GM21786 (cell line): ENCODE measurements around the gene DCLK1.

Experiments
- ATAC-seq: cut with Tn5 transposase; IDR thresholded peaks from one replicate; pipeline ENCODE4 v1.9.1; 2021; ENCODE audit not compliant: unreplicated experiment

DCLK1 gene

GRCh38 chr13:35909837-35910540 is 221.2 kb downstream of the DCLK1 start:
- no peak for ATAC-seq

- no peak for ATAC-seq
Measured at GRCh38 chr13:35909091-35909490, 222.1 kb downstream of the DCLK1 start.

- ATAC-seq: no peak
Measured at GRCh38 chr13:35908226-35908625, 223.0 kb downstream of the DCLK1 start.

- no peak for ATAC-seq
Measured at GRCh38 chr13:35906636-35907035, 224.5 kb downstream of the DCLK1 start.

- ATAC-seq: no peak
Measured at GRCh38 chr13:35903075-35903474, 228.1 kb downstream of the DCLK1 start.

GRCh38 chr13:35898041-35898440 is 233.1 kb downstream of the DCLK1 start:
- no peak for ATAC-seq

GRCh38 chr13:35894636-35895035 is 236.5 kb downstream of the DCLK1 start:
- ATAC-seq: no peak

GRCh38 chr13:35892837-35893814 is 238.1 kb downstream of the DCLK1 start:
- ATAC-seq: no peak

GRCh38 chr13:35891507-35892441 is 239.4 kb downstream of the DCLK1 start:
- no peak for ATAC-seq

GRCh38 chr13:35889560-35889959 is 241.6 kb downstream of the DCLK1 start:
- ATAC-seq: no peak

GRCh38 chr13:35888981-35889380 is 242.2 kb downstream of the DCLK1 start:
- no peak for ATAC-seq

GRCh38 chr13:35888457-35888883 is 242.7 kb downstream of the DCLK1 start:
- no peak for ATAC-seq

GRCh38 chr13:35887115-35887666 is 244.0 kb downstream of the DCLK1 start:
- no peak for ATAC-seq

GRCh38 chr13:35886332-35887114 is 244.7 kb downstream of the DCLK1 start:
- no peak for ATAC-seq

- no peak for ATAC-seq
Measured at GRCh38 chr13:35884211-35884760, 246.9 kb downstream of the DCLK1 start.

- ATAC-seq: no peak
Measured at GRCh38 chr13:35882722-35883497, 248.3 kb downstream of the DCLK1 start.

- no peak for ATAC-seq
Measured at GRCh38 chr13:35881360-35881759, 249.8 kb downstream of the DCLK1 start.

- ATAC-seq: no peak
Measured at GRCh38 chr13:35879111-35879510, 252.1 kb downstream of the DCLK1 start.

GRCh38 chr13:35876601-35877000 is 254.6 kb downstream of the DCLK1 start:
- no peak for ATAC-seq
